Osteoblast (primary cell): ENCODE results near the gene HTT-AS. TPM values are rescaled to one million over a fixed set of nuclear protein-coding genes. Genes with fewer than 3 reads are reported as not detected.

Experiments
- DNase-seq: peaks from one replicate; pipeline ENCODE4 v3.0.0; 2011; ENCODE audit warnings: low spot score, mixed read lengths; ENCODE audit not compliant: insufficient read length; ENCODE audit errors: missing footprints
- H2AFZ ChIP-seq: 2 replicates; pipeline ENCODE4 v1.6.0; 2011; ENCODE audit warnings: mild to moderate bottlenecking, low read length
- H3K27ac ChIP-seq: 2 replicates; pipeline ENCODE4 v1.5.1; 2011; ENCODE audit warnings: mild to moderate bottlenecking, low read depth, low read length, moderate library complexity
- H3K27me3 ChIP-seq: 2 replicates; pipeline ENCODE4 v1.6.0; 2012; ENCODE audit warnings: mild to moderate bottlenecking, control low read depth, inconsistent platforms, low read length, moderate library complexity; ENCODE audit not compliant: insufficient read depth
- H3K36me3 ChIP-seq: 2 replicates; pipeline ENCODE4 v1.5.1; 2011; ENCODE audit warnings: mild to moderate bottlenecking, low read length, control low read depth, moderate library complexity; ENCODE audit not compliant: insufficient read depth
- H3K4me1 ChIP-seq: 2 replicates; pipeline ENCODE4 v1.5.1; 2011; ENCODE audit warnings: mild to moderate bottlenecking, low read length, control low read depth, moderate library complexity; ENCODE audit not compliant: insufficient read depth
- H3K4me2 ChIP-seq: 2 replicates; pipeline ENCODE4 v1.6.0; 2011; ENCODE audit warnings: mild to moderate bottlenecking, low read length; ENCODE audit not compliant: insufficient read depth
- H3K4me3 ChIP-seq: fragments of 200-600 bp; sonication (generic); 3 replicates; pipeline ENCODE4 v1.5.1; 2012; ENCODE audit warnings: mild to moderate bottlenecking, low read length, inconsistent platforms; ENCODE audit not compliant: insufficient read depth
- H3K79me2 ChIP-seq: 2 replicates; pipeline ENCODE4 v1.6.0; 2012; ENCODE audit warnings: mild to moderate bottlenecking, low read length, control low read depth, inconsistent platforms; ENCODE audit not compliant: insufficient read depth
- H3K9me3 ChIP-seq: 2 replicates; pipeline ENCODE4 v1.5.1; 2011; ENCODE audit warnings: low read depth, low read length, control low read depth
- H4K20me1 ChIP-seq: 2 replicates; pipeline ENCODE4 v1.6.0; 2012; ENCODE audit warnings: mild to moderate bottlenecking, low read length, control low read depth; ENCODE audit not compliant: insufficient read depth
- CTCF ChIP-seq: IDR thresholded peaks from 2 replicates; pipeline ENCODE4 v1.5.1; 2011; ENCODE audit warnings: mild to moderate bottlenecking, low read depth, low read length, moderate library complexity; ENCODE audit errors: extremely low read depth
- total RNA-seq: library from RNA; depleted of rRNA; stranded (reverse); fragments of >200 nt; gene quantifications from 2 replicates; pipeline ENCODE4 v1.2.3, GENCODE V29; 2012

The HTT-AS gene
- total RNA-seq, 1 donor, result not detected

GRCh38 chr4:3026540-3026939 is 47.8 kb downstream of the HTT-AS start:
- H3K4me2 ChIP-seq, result no peak overlapping the region
- no peak for DNase-seq
- H2AFZ ChIP-seq, result no peak overlapping the region
- H4K20me1 ChIP-seq, result no peaks in the 10 kb centered on the region
- H3K9me3 ChIP-seq, result peaks cover 4% of the 10 kb centered on the region
- no peak overlapping the region for H3K4me3 ChIP-seq
- H3K79me2 ChIP-seq, result no peaks in the 10 kb centered on the region
- no peaks in the 10 kb centered on the region for H3K27me3 ChIP-seq
- no peak for TF ChIP-seq CTCF
- no peaks in the 10 kb centered on the region for H3K4me1 ChIP-seq
- H3K36me3 ChIP-seq, result no peaks in the 10 kb centered on the region
- no peak overlapping the region for H3K27ac ChIP-seq

- Histone ChIP-seq H3K79me2 (no peaks in the 10 kb centered on the region), H3K36me3 (no peaks in the 10 kb centered on the region), H2AFZ (no peak overlapping the region), H4K20me1 (no peaks in the 10 kb centered on the region), H3K27ac (no peak overlapping the region), H3K4me3 (no peak overlapping the region), H3K27me3 (no peaks in the 10 kb centered on the region), H3K4me2 (no peak overlapping the region), H3K4me1 (no peaks in the 10 kb centered on the region), H3K9me3 (peaks cover 4% of the 10 kb centered on the region)
- TF ChIP-seq CTCF, result no peak
- DNase-seq, result no peak
Observed at GRCh38 chr4:3025881-3026280, 48.5 kb downstream of the HTT-AS start.

- H3K4me2 ChIP-seq, result no peak overlapping the region
- H4K20me1 ChIP-seq, result no peaks in the 10 kb centered on the region
- H3K4me1 ChIP-seq, result no peaks in the 10 kb centered on the region
- no peaks in the 10 kb centered on the region for H3K27me3 ChIP-seq
- H3K4me3 ChIP-seq, result no peak overlapping the region
- no peak overlapping the region for H3K27ac ChIP-seq
- H3K79me2 ChIP-seq, result no peaks in the 10 kb centered on the region
- H2AFZ ChIP-seq, result no peak overlapping the region
- no peak for TF ChIP-seq CTCF
- peaks cover 4% of the 10 kb centered on the region for H3K9me3 ChIP-seq
- no peak for DNase-seq
- H3K36me3 ChIP-seq, result no peaks in the 10 kb centered on the region
Observed at GRCh38 chr4:3022651-3023050, 51.7 kb downstream of the HTT-AS start.

GRCh38 chr4:3022112-3022511 is 52.2 kb downstream of the HTT-AS start:
- H2AFZ ChIP-seq, result no peak overlapping the region
- H3K4me2 ChIP-seq, result no peak overlapping the region
- no peak overlapping the region for H3K27ac ChIP-seq
- no peaks in the 10 kb centered on the region for H3K4me1 ChIP-seq
- H3K4me3 ChIP-seq, result no peak overlapping the region
- no peaks in the 10 kb centered on the region for H3K79me2 ChIP-seq
- DNase-seq, result no peak
- H4K20me1 ChIP-seq, result no peaks in the 10 kb centered on the region
- no peaks in the 10 kb centered on the region for H3K36me3 ChIP-seq
- peaks cover 4% of the 10 kb centered on the region for H3K9me3 ChIP-seq
- TF ChIP-seq CTCF, result no peak
- no peaks in the 10 kb centered on the region for H3K27me3 ChIP-seq
